Cardiac muscle cell (in vitro differentiated cells and primary cell): ENCODE data around the gene LGR6. TPM values are rescaled to one million over a fixed set of nuclear protein-coding genes. Genes with fewer than 3 reads are reported as not detected.

Experiments
- DNase-seq, 2 donors: peaks; one replicate each; pipeline versions ENCODE4 v3.0.0 to v3.0.0-alpha.2; 2010 to 2017; ENCODE audit warnings: low read depth in 1 of 2, low spot score in 1 of 2
- H3K27ac ChIP-seq: fragments of 200-600 bp; sonication (generic); 2 replicates; pipeline ENCODE4 v1.5.1; 2016
- H3K27me3 ChIP-seq: fragments of 200-600 bp; sonication (generic); 2 replicates; pipeline ENCODE4 v1.6.0; 2016; ENCODE audit warnings: control low read depth
- H3K36me3 ChIP-seq: fragments of 200-600 bp; sonication (generic); 2 replicates; pipeline ENCODE4 v1.5.1; 2016; ENCODE audit warnings: control low read depth
- H3K4me1 ChIP-seq: fragments of 200-600 bp; sonication (generic); 2 replicates; pipeline ENCODE4 v1.8.1; 2017; ENCODE audit warnings: low read depth, mild to moderate bottlenecking, mixed run types
- H3K4me3 ChIP-seq: fragments of 200-600 bp; sonication (generic); 2 replicates; pipeline ENCODE4 v1.5.1; 2016; ENCODE audit warnings: mild to moderate bottlenecking
- H3K9me3 ChIP-seq: fragments of 200-600 bp; sonication (generic); 2 replicates; pipeline ENCODE4 v1.5.1; 2017; ENCODE audit warnings: low read depth, mild to moderate bottlenecking, control low read depth
- polyA plus RNA-seq: library from polyadenylated mRNA; unstranded; fragments of >200 nt; fragmentation: Nextera tagmentation; extraction: Ambion mirVana; gene quantifications from 2 replicates; pipeline ENCODE4 v1.2.1, GENCODE V29; 2016
- total RNA-seq: library from RNA; depleted of rRNA; stranded (reverse); fragments of >200 nt; gene quantifications from 2 replicates; pipeline ENCODE4 v1.2.3, GENCODE V29; 2016
- TF ChIP-seq, protein P1 (sequence below): IDR thresholded peaks from 2 replicates; pipeline ENCODE4 v1.5.1; 2012; ENCODE audit warnings: low read depth, mild to moderate bottlenecking, low read length

The LGR6 gene
- total and polyA plus RNA-seq, 2 experiments from 2014 or later = 0.16 TPM; not detected in 1

DNA sequence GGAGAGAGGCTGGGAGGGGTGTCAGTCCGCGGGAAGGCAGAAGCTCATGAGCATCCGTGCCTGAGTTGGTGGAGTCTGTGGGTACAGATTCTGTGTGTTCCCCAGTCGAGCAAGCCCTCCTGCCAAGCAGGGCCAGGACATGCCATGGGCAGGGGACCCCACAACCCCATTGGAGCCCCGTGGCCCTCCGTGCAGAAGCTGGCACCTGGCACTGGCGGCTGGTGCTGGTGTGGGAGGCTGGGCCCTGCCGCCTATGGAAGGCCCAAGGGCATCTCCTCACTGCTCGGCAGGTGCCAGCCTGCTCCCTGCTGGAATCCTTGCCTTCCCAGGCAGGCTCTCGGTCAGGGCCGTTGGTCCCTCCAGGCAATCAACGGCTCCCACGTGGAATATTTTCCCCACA, 74.4 kb downstream of the LGR6 start:
- no peaks in the 10 kb centered on the region for H3K9me3 ChIP-seq
- TF ChIP-seq, protein P1, sequence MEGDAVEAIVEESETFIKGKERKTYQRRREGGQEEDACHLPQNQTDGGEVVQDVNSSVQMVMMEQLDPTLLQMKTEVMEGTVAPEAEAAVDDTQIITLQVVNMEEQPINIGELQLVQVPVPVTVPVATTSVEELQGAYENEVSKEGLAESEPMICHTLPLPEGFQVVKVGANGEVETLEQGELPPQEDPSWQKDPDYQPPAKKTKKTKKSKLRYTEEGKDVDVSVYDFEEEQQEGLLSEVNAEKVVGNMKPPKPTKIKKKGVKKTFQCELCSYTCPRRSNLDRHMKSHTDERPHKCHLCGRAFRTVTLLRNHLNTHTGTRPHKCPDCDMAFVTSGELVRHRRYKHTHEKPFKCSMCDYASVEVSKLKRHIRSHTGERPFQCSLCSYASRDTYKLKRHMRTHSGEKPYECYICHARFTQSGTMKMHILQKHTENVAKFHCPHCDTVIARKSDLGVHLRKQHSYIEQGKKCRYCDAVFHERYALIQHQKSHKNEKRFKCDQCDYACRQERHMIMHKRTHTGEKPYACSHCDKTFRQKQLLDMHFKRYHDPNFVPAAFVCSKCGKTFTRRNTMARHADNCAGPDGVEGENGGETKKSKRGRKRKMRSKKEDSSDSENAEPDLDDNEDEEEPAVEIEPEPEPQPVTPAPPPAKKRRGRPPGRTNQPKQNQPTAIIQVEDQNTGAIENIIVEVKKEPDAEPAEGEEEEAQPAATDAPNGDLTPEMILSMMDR = no peak
- no peaks in the 10 kb centered on the region for H3K36me3 ChIP-seq
- H3K27me3 ChIP-seq = no peaks in the 10 kb centered on the region
- DNase-seq = no peak
- H3K27ac ChIP-seq = no peak overlapping the region
- no peaks in the 10 kb centered on the region for H3K4me1 ChIP-seq
- no peak overlapping the region for H3K4me3 ChIP-seq

DNA sequence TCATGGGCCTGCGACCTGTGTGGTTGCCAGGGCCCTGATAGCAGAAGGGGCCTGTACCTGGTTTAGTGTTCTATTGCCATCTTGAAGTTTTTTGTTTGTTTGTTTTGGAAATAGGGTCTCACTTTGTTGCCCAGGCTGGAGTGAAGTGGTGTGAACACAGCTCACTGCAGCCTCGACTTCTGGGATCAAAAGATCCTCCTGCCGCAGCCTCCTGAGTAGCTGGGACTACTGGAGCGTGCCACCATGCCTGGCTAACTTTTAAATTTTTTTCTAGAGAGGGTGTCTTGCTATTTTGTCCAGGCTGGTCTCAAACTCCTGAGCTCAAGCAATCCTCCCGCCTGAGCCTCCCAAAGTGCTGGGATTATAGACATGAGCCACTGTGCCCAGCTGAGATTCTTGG, 75.2 kb downstream of the LGR6 start:
- Histone ChIP-seq H3K4me1 (no peaks in the 10 kb centered on the region), H3K4me3 (no peak overlapping the region), H3K9me3 (no peaks in the 10 kb centered on the region), H3K27ac (no peak overlapping the region), H3K27me3 (no peaks in the 10 kb centered on the region), H3K36me3 (no peaks in the 10 kb centered on the region)
- no peak for DNase-seq
- TF ChIP-seq, protein P1 = no peak

DNA sequence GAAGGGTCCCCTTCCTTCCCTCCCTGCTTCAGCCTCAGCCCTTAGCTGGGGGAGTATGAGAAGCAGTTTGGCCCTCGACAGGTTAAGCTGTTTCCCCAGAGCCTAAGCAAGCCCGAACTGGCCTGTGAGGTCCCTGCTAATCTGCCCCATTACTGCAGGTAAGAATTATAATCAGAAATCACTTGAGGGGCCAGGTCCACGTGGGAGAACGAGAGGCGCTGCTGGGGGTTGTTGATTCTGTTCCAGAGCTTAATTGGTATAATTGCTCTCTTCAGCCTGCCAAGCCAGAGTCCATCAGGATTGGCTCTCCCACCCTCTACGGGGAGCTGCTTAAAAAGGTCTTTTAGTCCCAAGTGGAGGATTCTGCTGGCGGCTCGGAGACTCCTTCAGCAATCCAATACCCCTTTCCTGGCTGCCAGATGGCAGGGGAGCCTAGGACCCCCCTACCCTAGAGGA, 77.3 kb downstream of the LGR6 start:
- TF ChIP-seq, protein P1 = no peak
- no peak for DNase-seq
- Histone ChIP-seq H3K36me3 (no peaks in the 10 kb centered on the region), H3K4me1 (no peaks in the 10 kb centered on the region), H3K27me3 (no peaks in the 10 kb centered on the region), H3K9me3 (no peaks in the 10 kb centered on the region), H3K4me3 (no peak overlapping the region), H3K27ac (no peak overlapping the region)

DNA sequence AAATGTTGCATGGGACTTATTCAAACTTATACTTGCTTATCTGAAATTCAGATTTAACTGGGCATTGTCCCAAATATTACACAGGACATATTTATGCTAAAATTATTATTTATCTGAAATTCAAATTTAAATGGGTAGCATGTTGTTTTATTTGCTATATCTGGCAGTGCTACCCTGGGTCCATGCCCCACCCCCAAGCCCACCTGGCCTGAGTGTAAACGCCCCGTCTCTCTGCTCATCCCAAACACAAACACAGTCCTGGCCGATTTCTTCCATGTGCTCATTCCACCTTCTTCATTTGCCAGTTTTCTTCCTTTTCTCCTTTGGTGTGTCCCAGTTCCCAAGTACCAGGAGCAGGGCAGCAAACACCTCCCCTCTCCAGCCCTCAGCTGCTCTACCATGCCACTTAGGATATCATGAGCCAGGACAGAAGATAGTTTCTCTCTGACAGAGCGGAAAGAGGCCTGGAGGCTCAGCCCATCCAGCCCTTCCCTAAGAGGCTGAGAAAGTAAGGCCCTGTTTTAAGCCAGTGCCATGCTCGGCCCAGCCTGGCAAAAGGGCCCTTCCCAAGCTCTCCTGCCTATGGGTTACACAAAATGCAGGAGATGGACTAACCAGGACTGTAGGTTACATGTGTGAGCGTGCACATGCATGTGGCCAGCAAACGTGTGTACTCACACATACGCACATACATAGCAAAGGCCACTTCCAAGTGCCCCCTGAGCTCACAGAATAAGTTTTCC, 78.7 kb downstream of the LGR6 start:
- H3K4me3 ChIP-seq = no peak overlapping the region
- no peaks in the 10 kb centered on the region for H3K36me3 ChIP-seq
- DNase-seq = no peak
- TF ChIP-seq, protein P1 = no peak
- H3K27me3 ChIP-seq = no peaks in the 10 kb centered on the region
- H3K4me1 ChIP-seq = no peaks in the 10 kb centered on the region
- H3K27ac ChIP-seq = no peak overlapping the region
- no peaks in the 10 kb centered on the region for H3K9me3 ChIP-seq

DNA sequence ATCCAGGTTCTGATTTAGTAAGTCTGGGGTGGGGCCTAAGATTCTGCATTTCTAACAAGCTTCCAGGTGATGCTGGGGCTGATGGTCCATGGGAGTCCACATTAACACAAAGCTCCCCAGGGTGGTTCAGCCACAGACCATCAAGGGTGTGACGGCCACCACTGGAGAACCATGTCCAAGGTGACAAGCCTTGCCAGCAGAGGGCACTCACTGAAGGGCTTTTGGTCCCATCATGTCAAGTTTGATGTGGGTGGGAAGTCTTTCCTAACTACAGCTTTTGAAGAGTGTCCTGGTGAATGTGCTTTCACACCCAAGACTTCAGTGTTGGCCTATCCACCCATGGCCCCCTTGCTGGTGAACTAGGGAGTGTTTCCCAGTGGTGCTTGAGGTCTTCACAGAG, 81.0 kb downstream of the LGR6 start:
- TF ChIP-seq, protein P1 = peak; percentile 63
- H3K4me3 ChIP-seq = no peak overlapping the region
- DNase-seq = peak in 1 of 2 donors; percentile 52
- H3K27me3 ChIP-seq = no peaks in the 10 kb centered on the region
- no peaks in the 10 kb centered on the region for H3K4me1 ChIP-seq
- no peaks in the 10 kb centered on the region for H3K9me3 ChIP-seq
- H3K27ac ChIP-seq = no peak overlapping the region
- no peaks in the 10 kb centered on the region for H3K36me3 ChIP-seq
